ENCODE results near the gene NLRP3.
"Not testable (repeated sequence)": the region's sequence is repeated elsewhere in the genome, so short reads cannot be mapped to it uniquely, and the experiment has no call there.

Gene NLRP3

GRCh38 chr1:247467129-247467528 lies 51.2 kb downstream of the NLRP3 start:
- no peaks in the 10 kb centered on the region for H3K9me3 Mint-ChIP-seq
- no peaks in the 10 kb centered on the region for H3K4me1 Mint-ChIP-seq
- ATAC-seq (peak; percentile 69), DNase-seq (ENCODE audit: low spot score in 2 of 2) (no peak)
- no peak overlapping the region for H3K4me3 Mint-ChIP-seq
- H3K36me3 Mint-ChIP-seq, result no peaks in the 10 kb centered on the region
- no peak overlapping the region for H3K27ac Mint-ChIP-seq

- ATAC-seq (no peak), DNase-seq (ENCODE audit: low spot score in 2 of 2) (no peak)
- Mint-ChIP-seq H3K36me3 (no peaks in the 10 kb centered on the region), H3K9me3 (no peaks in the 10 kb centered on the region), H3K4me1 (no peaks in the 10 kb centered on the region), H3K27ac (no peak overlapping the region), H3K4me3 (no peak overlapping the region)
Observed at GRCh38 chr1:247468481-247469140, 52.6 kb downstream of the NLRP3 start.

- H3K36me3 Mint-ChIP-seq, result no peaks in the 10 kb centered on the region
- ATAC-seq, result no peak
- no peak for DNase-seq (ENCODE audit: low spot score in 2 of 2)
- H3K9me3 Mint-ChIP-seq, result no peaks in the 10 kb centered on the region
- no peak overlapping the region for H3K27ac Mint-ChIP-seq
- H3K4me1 Mint-ChIP-seq, result no peaks in the 10 kb centered on the region
- no peak overlapping the region for H3K4me3 Mint-ChIP-seq
Observed at GRCh38 chr1:247469141-247469535, 53.2 kb downstream of the NLRP3 start.

GRCh38 chr1:247470942-247471429 lies 55.0 kb downstream of the NLRP3 start:
- DNase-seq (ENCODE audit: low spot score in 2 of 2); ATAC-seq; H3K9me3 Mint-ChIP-seq; H3K4me1 Mint-ChIP-seq; H3K4me3 Mint-ChIP-seq; H3K36me3 Mint-ChIP-seq; H3K27ac Mint-ChIP-seq: not testable (repeated sequence)

GRCh38 chr1:247471445-247472016 lies 55.6 kb downstream of the NLRP3 start:
- DNase-seq (ENCODE audit: low spot score in 2 of 2), result no peak
- Mint-ChIP-seq H3K36me3 (no peaks in the 10 kb centered on the region), H3K4me3 (no peak overlapping the region), H3K4me1 (no peaks in the 10 kb centered on the region), H3K27ac (no peak overlapping the region), H3K9me3 (no peaks in the 10 kb centered on the region)
- no peak for ATAC-seq

GRCh38 chr1:247472035-247472434 lies 56.1 kb downstream of the NLRP3 start:
- no peak overlapping the region for H3K4me3 Mint-ChIP-seq
- no peaks in the 10 kb centered on the region for H3K4me1 Mint-ChIP-seq
- H3K27ac Mint-ChIP-seq, result no peak overlapping the region
- ATAC-seq (no peak), DNase-seq (ENCODE audit: low spot score in 2 of 2) (no peak)
- H3K36me3 Mint-ChIP-seq, result no peaks in the 10 kb centered on the region
- H3K9me3 Mint-ChIP-seq, result no peaks in the 10 kb centered on the region

- DNase-seq (ENCODE audit: low spot score in 2 of 2) (no peak), ATAC-seq (no peak)
- H3K4me1 Mint-ChIP-seq, result no peaks in the 10 kb centered on the region
- no peaks in the 10 kb centered on the region for H3K9me3 Mint-ChIP-seq
- no peak overlapping the region for H3K4me3 Mint-ChIP-seq
- no peaks in the 10 kb centered on the region for H3K36me3 Mint-ChIP-seq
- H3K27ac Mint-ChIP-seq, result no peak overlapping the region
Observed at GRCh38 chr1:247474367-247474766, 58.4 kb downstream of the NLRP3 start.

- ATAC-seq (no peak), DNase-seq (ENCODE audit: low spot score in 2 of 2) (no peak)
- Mint-ChIP-seq H3K4me3 (no peak overlapping the region), H3K36me3 (no peaks in the 10 kb centered on the region), H3K27ac (no peak overlapping the region), H3K9me3 (no peaks in the 10 kb centered on the region), H3K4me1 (no peaks in the 10 kb centered on the region)
Observed at GRCh38 chr1:247475793-247476192, 59.8 kb downstream of the NLRP3 start.

- not testable (repeated sequence) for H3K4me3 Mint-ChIP-seq; H3K36me3 Mint-ChIP-seq; DNase-seq (ENCODE audit: low spot score in 2 of 2); ATAC-seq; H3K9me3 Mint-ChIP-seq; H3K4me1 Mint-ChIP-seq; H3K27ac Mint-ChIP-seq
Observed at GRCh38 chr1:247476328-247477058, 60.5 kb downstream of the NLRP3 start.

GRCh38 chr1:247482747-247483146 lies 66.8 kb downstream of the NLRP3 start:
- Mint-ChIP-seq H3K4me3 (no peak overlapping the region), H3K27ac (no peak overlapping the region), H3K9me3 (no peaks in the 10 kb centered on the region), H3K36me3 (no peaks in the 10 kb centered on the region), H3K4me1 (no peaks in the 10 kb centered on the region)
- ATAC-seq (no peak), DNase-seq (ENCODE audit: low spot score in 2 of 2) (no peak)

GRCh38 chr1:247487057-247487456 lies 71.1 kb downstream of the NLRP3 start:
- Mint-ChIP-seq H3K27ac (no peak overlapping the region), H3K9me3 (no peaks in the 10 kb centered on the region), H3K4me3 (no peak overlapping the region), H3K36me3 (no peaks in the 10 kb centered on the region), H3K4me1 (no peaks in the 10 kb centered on the region)
- ATAC-seq (peak; percentile 78), DNase-seq (ENCODE audit: low spot score in 2 of 2) (no peak)

- Mint-ChIP-seq H3K36me3 (no peaks in the 10 kb centered on the region), H3K4me3 (no peak overlapping the region), H3K4me1 (no peaks in the 10 kb centered on the region), H3K27ac (no peak overlapping the region), H3K9me3 (no peaks in the 10 kb centered on the region)
- ATAC-seq, result no peak
- DNase-seq (ENCODE audit: low spot score in 2 of 2), result no peak
Observed at GRCh38 chr1:247491328-247491727, 75.4 kb downstream of the NLRP3 start.

GRCh38 chr1:247493106-247493505 lies 77.1 kb downstream of the NLRP3 start:
- Mint-ChIP-seq H3K4me1 (no peaks in the 10 kb centered on the region), H3K4me3 (no peak overlapping the region), H3K36me3 (no peaks in the 10 kb centered on the region), H3K27ac (no peak overlapping the region), H3K9me3 (no peaks in the 10 kb centered on the region)
- ATAC-seq, result no peak
- DNase-seq (ENCODE audit: low spot score in 2 of 2), result no peak

GRCh38 chr1:247494767-247495166 lies 78.8 kb downstream of the NLRP3 start:
- DNase-seq (ENCODE audit: low spot score in 2 of 2) (no peak), ATAC-seq (no peak)
- Mint-ChIP-seq H3K9me3 (no peaks in the 10 kb centered on the region), H3K4me1 (no peaks in the 10 kb centered on the region), H3K27ac (no peak overlapping the region), H3K36me3 (no peaks in the 10 kb centered on the region), H3K4me3 (no peak overlapping the region)

GRCh38 chr1:247496581-247497285 lies 80.8 kb downstream of the NLRP3 start:
- no peaks in the 10 kb centered on the region for H3K36me3 Mint-ChIP-seq

More at GRCh38 chr1:247496581-247497285, 80.8 kb downstream of the NLRP3 start:
- no peak for ATAC-seq
- Mint-ChIP-seq H3K4me3 (no peak overlapping the region), H3K27ac (no peak overlapping the region), H3K9me3 (no peaks in the 10 kb centered on the region), H3K4me1 (no peaks in the 10 kb centered on the region)
- no peak for DNase-seq (ENCODE audit: low spot score in 2 of 2)

All from stimulated activated effector memory CD8-positive, alpha-beta T cell treated with anti-CD3 and anti-CD28 coated beads, Interleukin-12 subunit alpha, Interleukin-12 subunit beta, amount 100 ng/mL, for 72 hours (primary cell).